Stimulated activated effector memory CD8-positive, alpha-beta T cell treated with anti-CD3 and anti-CD28 coated beads, Interleukin-12 subunit alpha, Interleukin-12 subunit beta, amount 100 ng/mL, for 72 hours (primary cell): Measurements from ENCODE around the gene MYO1A.
A peak's percentile ranks its signal among the peaks of the same experiment; 100 is the strongest.
"Not testable (repeated sequence)": the region's sequence is repeated elsewhere in the genome, so short reads cannot be mapped to it uniquely, and the experiment has no call there.

Source experiments
- ATAC-seq: fragments of 150-1000 bp; cut with Tn5 transposase; 2 replicates; pipeline ENCODE4 v1.10.0; 2021
- DNase-seq, 2 donors: peaks; one replicate each; pipeline ENCODE4 v3.0.0; 2021 to 2022; ENCODE audit warnings: low spot score in 2 of 2
- H3K27ac Mint-ChIP-seq: one replicate; pipeline ENCODE4 v1.8.0; 2022; ENCODE audit warnings: mild to moderate bottlenecking, mixed read lengths
- H3K36me3 Mint-ChIP-seq: one replicate; pipeline ENCODE4 v1.8.0; 2022; ENCODE audit warnings: mild to moderate bottlenecking, mixed read lengths
- H3K4me1 Mint-ChIP-seq: one replicate; pipeline ENCODE4 v1.8.0; 2022; ENCODE audit warnings: mixed read lengths
- H3K4me3 Mint-ChIP-seq: one replicate; pipeline ENCODE4 v1.8.0; 2022; ENCODE audit warnings: mild to moderate bottlenecking, mixed read lengths
- H3K9me3 Mint-ChIP-seq: one replicate; pipeline ENCODE4 v1.8.0; 2022; ENCODE audit warnings: mixed read lengths

The MYO1A gene

DNA sequence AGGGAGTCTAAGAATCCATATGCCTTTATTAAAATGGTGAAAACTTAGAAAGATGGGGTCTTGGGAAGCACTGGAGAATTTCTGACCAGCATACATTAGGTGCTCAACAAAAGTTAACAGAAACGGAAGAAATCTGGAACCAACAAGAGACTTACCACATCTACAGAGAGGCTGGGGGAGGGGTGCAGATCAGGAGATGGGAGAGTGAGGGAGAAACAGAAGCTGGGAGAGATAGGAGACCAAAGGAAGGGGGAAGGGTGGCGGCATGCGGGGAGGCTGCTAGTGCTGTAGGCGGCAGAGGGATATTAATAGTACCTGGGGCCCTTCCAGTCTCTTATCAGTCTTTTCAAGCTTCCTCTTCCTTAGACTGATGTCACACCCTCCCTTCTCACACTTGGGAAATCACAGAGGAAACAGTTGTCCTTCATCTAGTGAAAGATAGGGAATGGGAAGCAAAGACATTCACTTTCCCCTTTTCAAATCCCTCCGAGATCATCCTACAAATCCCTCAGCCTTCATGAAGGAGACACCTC lies 61.7 kb downstream of the MYO1A start:
- no peak overlapping the region for H3K4me3 Mint-ChIP-seq
- peaks cover 21% of the 10 kb centered on the region for H3K4me1 Mint-ChIP-seq
- DNase-seq (no peak), ATAC-seq (no peak)
- no peaks in the 10 kb centered on the region for H3K9me3 Mint-ChIP-seq
- H3K36me3 Mint-ChIP-seq = no peaks in the 10 kb centered on the region
- no peak overlapping the region for H3K27ac Mint-ChIP-seq

DNA sequence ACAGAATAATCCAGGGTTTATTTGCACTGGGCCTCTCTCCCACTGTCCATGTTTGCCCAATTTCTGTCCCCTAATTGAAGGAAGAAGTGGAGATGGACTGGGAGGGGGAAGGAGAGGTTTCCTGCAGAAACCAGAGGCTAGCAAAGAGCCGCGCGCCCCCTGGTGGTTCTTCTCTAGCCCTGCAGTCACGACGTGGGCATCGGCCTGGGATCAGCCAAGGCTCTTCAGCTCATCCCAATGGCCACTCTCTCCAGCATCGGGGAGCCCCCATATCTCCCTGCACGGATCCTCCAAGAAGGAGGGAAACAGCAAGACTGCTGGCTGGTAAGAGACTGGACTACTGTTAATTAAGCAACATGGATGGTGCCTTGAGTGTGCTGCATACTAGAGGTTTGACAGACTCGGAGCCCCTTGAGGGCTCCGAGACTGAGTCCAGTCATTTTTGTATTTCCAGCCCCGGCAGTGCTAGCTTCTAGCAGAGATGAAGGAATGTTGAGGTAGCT lies 62.3 kb downstream of the MYO1A start:
- ATAC-seq = peak; percentile 72
- Mint-ChIP-seq H3K27ac (no peak overlapping the region), H3K4me3 (no peak overlapping the region), H3K4me1 (peaks cover 21% of the 10 kb centered on the region), H3K36me3 (no peaks in the 10 kb centered on the region), H3K9me3 (no peaks in the 10 kb centered on the region)
- peak; percentile 68 to 84 for DNase-seq

DNA sequence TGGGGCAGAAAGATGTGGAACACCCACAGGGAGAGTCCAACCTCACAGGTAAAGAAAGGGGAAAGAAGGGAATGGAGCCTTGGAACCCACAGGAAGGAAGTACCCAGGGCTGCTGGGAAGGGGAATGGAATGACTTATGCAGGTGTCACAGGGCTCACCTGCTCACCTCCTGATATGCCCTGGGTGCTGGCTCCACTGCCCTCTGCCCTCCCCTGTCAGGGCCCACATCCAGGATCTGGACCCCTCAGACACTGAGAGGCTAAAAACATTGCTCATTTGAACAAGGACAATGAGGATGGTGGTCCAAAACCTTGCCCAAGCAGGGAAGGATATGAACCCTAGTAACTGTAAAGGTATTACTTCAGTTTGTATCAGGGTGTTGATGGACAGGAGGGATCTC lies 62.9 kb downstream of the MYO1A start:
- peaks cover 21% of the 10 kb centered on the region for H3K4me1 Mint-ChIP-seq
- no peak overlapping the region for H3K4me3 Mint-ChIP-seq
- H3K9me3 Mint-ChIP-seq = no peaks in the 10 kb centered on the region
- peak overlapping the region; percentile 42 for H3K27ac Mint-ChIP-seq
- DNase-seq (no peak), ATAC-seq (no peak)
- H3K36me3 Mint-ChIP-seq = no peaks in the 10 kb centered on the region

DNA sequence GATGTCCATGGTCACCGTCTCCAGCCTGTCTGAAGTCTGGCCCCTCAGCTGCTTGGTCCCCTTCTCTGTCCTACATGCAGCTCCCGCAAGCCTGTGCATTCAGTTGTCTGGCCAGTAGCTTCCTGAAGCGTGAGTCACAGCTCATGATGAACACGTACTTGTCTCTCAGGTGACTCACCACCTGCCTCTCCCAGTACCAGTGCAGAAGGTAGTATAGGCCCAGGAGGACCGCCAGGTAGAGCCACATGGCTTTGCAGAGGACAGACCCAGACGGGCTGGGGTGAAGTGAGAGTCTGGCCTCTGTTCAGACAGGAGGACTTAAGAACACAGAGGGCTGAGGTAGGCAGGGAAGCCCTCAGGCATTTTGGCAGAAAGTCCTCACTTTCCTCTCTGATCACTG lies 64.2 kb downstream of the MYO1A start:
- not testable (repeated sequence) for H3K9me3 Mint-ChIP-seq, H3K27ac Mint-ChIP-seq, DNase-seq, H3K36me3 Mint-ChIP-seq, H3K4me3 Mint-ChIP-seq
- ATAC-seq = peak; percentile 85
- H3K4me1 Mint-ChIP-seq = peaks cover 13% of the 10 kb centered on the region

DNA sequence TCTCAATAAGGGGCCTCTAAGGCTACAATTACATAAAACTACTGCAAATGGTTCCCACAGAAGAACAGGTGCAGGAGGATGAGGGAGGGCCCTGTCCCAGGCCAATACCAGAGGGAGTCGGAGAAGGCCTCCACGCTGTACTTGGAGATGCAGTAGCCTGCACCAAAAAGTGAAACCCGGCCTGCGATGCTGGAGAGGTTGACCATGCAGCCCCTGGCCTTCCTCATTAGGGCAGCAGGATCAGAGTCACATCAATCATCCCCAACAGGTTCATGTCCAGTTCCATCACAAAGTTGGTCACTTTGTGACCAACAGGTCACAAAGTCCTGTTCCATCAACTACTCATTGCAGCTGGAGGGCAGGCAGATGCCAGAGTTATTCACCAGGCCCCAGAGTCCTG lies 66.5 kb downstream of the MYO1A start:
- peaks cover 13% of the 10 kb centered on the region for H3K4me1 Mint-ChIP-seq
- no peak overlapping the region for H3K27ac Mint-ChIP-seq
- no peak overlapping the region for H3K4me3 Mint-ChIP-seq
- no peak for ATAC-seq
- no peaks in the 10 kb centered on the region for H3K9me3 Mint-ChIP-seq
- no peaks in the 10 kb centered on the region for H3K36me3 Mint-ChIP-seq
- no peak for DNase-seq

DNA sequence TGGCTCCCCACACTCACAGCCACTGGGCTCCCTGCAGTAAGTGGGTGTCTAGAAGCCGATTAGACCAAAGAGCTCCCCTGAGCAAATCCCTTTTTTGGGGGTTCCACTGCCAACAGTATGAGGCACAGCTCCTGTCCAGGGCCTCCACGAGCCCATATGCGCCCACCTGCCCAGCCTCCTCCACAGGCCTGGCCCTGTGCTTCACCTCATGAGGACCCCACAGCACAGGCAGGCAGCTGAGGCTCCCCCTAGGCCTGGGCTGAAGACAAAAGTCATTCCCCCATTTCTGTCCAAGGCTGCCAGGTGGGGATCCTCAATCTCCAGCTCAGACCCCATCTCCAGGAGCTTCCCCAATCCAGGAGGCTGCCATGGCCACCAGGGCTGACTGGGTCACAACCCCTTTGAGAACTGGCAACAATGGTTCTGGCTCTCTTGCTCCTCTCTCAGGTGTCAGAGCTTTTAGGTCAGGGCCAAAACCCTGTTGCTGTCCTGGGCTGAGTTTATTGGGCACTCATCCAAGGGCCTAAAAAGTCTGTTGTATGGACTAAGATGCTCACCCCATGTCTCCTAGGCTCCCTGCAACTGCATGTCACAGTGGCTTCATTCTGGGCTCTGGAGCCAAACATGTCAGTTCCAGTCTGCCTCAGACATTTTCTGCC lies 67.2 kb downstream of the MYO1A start:
- H3K27ac Mint-ChIP-seq, H3K9me3 Mint-ChIP-seq, H3K4me3 Mint-ChIP-seq, H3K36me3 Mint-ChIP-seq, ATAC-seq, DNase-seq: not testable (repeated sequence)
- peaks cover 13% of the 10 kb centered on the region for H3K4me1 Mint-ChIP-seq

DNA sequence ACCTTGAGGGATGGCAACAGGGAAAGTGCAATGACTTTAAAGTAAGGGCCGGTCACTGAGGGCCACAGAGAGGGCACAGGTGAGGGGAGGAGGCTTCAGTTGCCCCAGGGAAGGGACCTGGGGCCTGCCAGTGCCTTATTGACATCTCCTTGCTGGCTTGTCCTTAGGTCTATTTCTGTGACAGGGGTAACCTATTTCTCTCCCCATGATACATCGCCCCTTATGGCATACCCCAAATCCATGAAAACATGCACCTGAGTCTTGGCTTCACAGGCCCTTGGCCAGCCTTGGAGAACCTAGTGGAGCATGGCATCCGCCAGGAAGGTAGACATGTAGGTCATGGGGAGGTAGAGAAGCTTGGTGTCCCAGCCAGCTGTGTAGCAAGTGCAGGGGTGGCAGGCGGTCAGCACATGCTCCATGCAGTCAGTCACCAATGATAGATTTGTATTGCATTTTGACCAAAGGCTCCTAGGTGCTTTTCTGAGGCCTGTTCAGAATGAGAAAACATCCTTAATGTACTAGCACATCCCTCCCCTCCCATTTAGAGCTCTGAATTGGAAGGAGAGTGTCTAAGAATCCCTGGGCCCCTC lies 68.9 kb downstream of the MYO1A start:
- no peaks in the 10 kb centered on the region for H3K9me3 Mint-ChIP-seq
- no peak overlapping the region for H3K4me3 Mint-ChIP-seq
- no peak for DNase-seq
- H3K27ac Mint-ChIP-seq = peak overlapping the region; percentile 54
- no peaks in the 10 kb centered on the region for H3K36me3 Mint-ChIP-seq
- no peak for ATAC-seq
- H3K4me1 Mint-ChIP-seq = peaks cover 5% of the 10 kb centered on the region

DNA sequence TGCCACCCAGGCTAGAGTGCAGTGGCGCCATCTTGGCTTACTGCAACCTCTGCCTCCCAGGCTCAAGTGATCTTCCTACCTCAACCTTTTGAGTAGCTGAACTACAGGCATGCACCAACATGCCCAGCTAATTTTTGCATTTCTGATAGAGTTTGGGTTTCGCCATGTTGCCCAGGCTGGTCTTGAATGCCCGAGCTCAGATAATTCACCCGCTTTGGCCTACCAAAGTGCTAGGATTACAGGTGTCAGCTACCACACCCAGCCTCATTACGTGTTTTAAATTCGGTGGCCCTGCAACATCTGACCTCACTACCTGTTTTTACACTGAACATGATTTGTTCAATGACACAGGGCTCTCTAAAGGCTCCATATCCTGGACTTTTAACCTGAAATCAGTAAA lies 69.7 kb downstream of the MYO1A start:
- DNase-seq = no peak
- H3K4me1 Mint-ChIP-seq = no peaks in the 10 kb centered on the region
- peak overlapping the region; percentile 20 for H3K27ac Mint-ChIP-seq
- H3K9me3 Mint-ChIP-seq = no peaks in the 10 kb centered on the region
- no peak for ATAC-seq
- H3K36me3 Mint-ChIP-seq = no peaks in the 10 kb centered on the region
- H3K4me3 Mint-ChIP-seq = no peak overlapping the region

DNA sequence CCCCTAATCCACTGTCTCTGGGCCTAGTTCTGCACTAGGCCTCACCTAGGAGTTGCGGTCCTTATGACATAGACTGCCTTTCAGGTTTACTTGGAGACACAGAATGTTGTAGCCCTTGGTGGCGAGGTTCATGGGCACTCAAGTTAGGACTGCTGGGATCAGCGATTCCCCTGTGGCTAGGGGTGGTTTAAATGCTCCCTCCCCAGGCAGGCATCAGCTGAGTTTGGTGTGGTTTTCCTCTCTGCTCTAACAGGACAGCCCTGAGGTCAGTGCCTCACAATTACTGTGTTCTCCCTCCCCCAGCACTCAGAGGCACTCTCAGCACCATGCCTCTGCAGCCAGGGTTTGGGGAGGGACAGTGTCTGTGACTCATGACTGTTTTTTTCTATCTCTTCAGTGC lies 70.3 kb downstream of the MYO1A start:
- Mint-ChIP-seq H3K4me3 (no peak overlapping the region), H3K36me3 (no peaks in the 10 kb centered on the region), H3K27ac (no peak overlapping the region), H3K4me1 (no peaks in the 10 kb centered on the region), H3K9me3 (no peaks in the 10 kb centered on the region)
- ATAC-seq (no peak), DNase-seq (no peak)
